Loucy (cell line): ENCODE results near the gene CALHM2.

Experiments used
- H2AFZ ChIP-seq: fragments of 200-600 bp; sonication (generic); 2 replicates; pipeline ENCODE4 v1.6.0; 2016; ENCODE audit warnings: antibody characterized with exemption, mild to moderate bottlenecking, low read length, moderate library complexity
- H3F3A ChIP-seq: fragments of 200-600 bp; 2 replicates; pipeline ENCODE4 v1.6.0; 2016; ENCODE audit warnings: antibody characterized with exemption, low read depth, mild to moderate bottlenecking
- H3K27me3 ChIP-seq: fragments of 200-600 bp; sonication (generic); 2 replicates; pipeline ENCODE4 v1.6.1; 2014; ENCODE audit warnings: low read length, mild to moderate bottlenecking; ENCODE audit not compliant: insufficient read depth, poor library complexity, severe bottlenecking
- H3K36me3 ChIP-seq: fragments of 200-600 bp; sonication (generic); 2 replicates; pipeline ENCODE4 v1.6.1; 2016; ENCODE audit warnings: low read length; ENCODE audit not compliant: insufficient read depth
- H3K4me1 ChIP-seq: fragments of 200-600 bp; sonication (generic); 2 replicates; pipeline ENCODE4 v1.5.1; 2014; ENCODE audit warnings: low read length, mild to moderate bottlenecking; ENCODE audit not compliant: insufficient read depth, poor library complexity, severe bottlenecking
- H3K4me2 ChIP-seq: fragments of 200-600 bp; sonication (generic); 2 replicates; pipeline ENCODE4 v1.6.0; 2014; ENCODE audit warnings: antibody characterized with exemption, low read length, low read depth, mild to moderate bottlenecking; ENCODE audit not compliant: poor library complexity, severe bottlenecking
- H3K4me3 ChIP-seq: fragments of 200-600 bp; sonication (generic); 2 replicates; pipeline ENCODE4 v1.5.1; 2014; ENCODE audit warnings: low read length, mild to moderate bottlenecking, mixed read lengths; ENCODE audit not compliant: poor library complexity, severe bottlenecking
- H3K79me2 ChIP-seq: fragments of 200-600 bp; sonication (generic); 2 replicates; pipeline ENCODE4 v1.6.1; 2014; ENCODE audit warnings: low read length; ENCODE audit not compliant: insufficient read depth
- H3K9ac ChIP-seq: fragments of 200-600 bp; sonication (generic); 2 replicates; pipeline ENCODE4 v1.6.0; 2014; ENCODE audit warnings: mild to moderate bottlenecking, low read depth, low read length, moderate library complexity; ENCODE audit not compliant: poor library complexity, severe bottlenecking
- H3K9me2 ChIP-seq: fragments of 200-600 bp; sonication (generic); replicated peaks from 2 replicates; pipeline ENCODE4 v1.6.1; 2016; ENCODE audit warnings: low read depth, low read length, mixed read lengths
- H3K9me3 ChIP-seq: fragments of 200-600 bp; sonication (generic); 2 replicates; pipeline ENCODE4 v1.6.1; 2014; ENCODE audit warnings: mild to moderate bottlenecking, antibody characterized with exemption, low read length, low read depth; ENCODE audit not compliant: insufficient read depth
- H4K20me1 ChIP-seq: fragments of 200-600 bp; sonication (generic); 2 replicates; pipeline ENCODE4 v1.6.0; 2014; ENCODE audit warnings: antibody characterized with exemption, low read length, mild to moderate bottlenecking; ENCODE audit not compliant: insufficient read depth, poor library complexity, severe bottlenecking
- EZH2phosphoT487 ChIP-seq: fragments of 200-600 bp; IDR thresholded peaks from 2 replicates; pipeline ENCODE4 v1.6.1; 2018; ENCODE audit warnings: antibody characterized with exemption, mild to moderate bottlenecking, moderate library complexity, borderline replicate concordance
- TF ChIP-seq, protein P1 (sequence below): fragments of 200-600 bp; sonication (generic); conservative IDR thresholded peaks from 2 replicates; pipeline ENCODE4 v1.5.1; 2014; ENCODE audit warnings: mild to moderate bottlenecking, antibody characterized with exemption, low read length

The CALHM2 gene

DNA sequence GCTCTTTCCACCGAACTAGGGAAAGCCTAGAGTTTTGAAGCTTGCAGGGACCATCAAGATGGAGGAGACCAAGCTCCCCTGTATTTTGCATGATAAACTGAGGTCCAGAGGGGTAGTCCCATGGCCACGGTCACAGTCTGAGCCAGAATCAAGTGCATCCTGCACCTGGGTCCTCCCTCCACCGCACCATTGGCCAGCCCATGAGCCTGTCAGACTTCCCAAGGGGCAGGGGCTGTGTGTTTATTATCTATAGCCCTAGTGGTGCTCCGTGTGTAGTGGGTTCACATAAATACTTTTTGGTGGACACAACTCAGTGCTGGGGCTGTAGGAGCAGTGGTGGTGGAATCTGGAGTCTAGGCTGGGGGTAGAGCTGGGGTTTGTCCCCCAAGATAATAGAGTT lies 23.3 kb upstream of the CALHM2 start:
- Histone ChIP-seq H3K4me3 (no peak overlapping the region), H3K4me2 (peak overlapping the region; percentile 41), H3K4me1 (peaks cover 38% of the 10 kb centered on the region), H3F3A (peaks cover 6% of the 10 kb centered on the region; the same call in 1 of the 2 replicates), H2AFZ (no peak overlapping the region; the same call in 1 of the 2 replicates), H3K36me3 (no peaks in the 10 kb centered on the region), H3K27me3 (no peaks in the 10 kb centered on the region), H3K9me3 (no peaks in the 10 kb centered on the region), H3K9me2 (no peaks in the 10 kb centered on the region), H3K9ac (peak overlapping the region; percentile 5), H4K20me1 (no peaks in the 10 kb centered on the region), H3K79me2 (no peaks in the 10 kb centered on the region)
- no peak for TF ChIP-seq EZH2phosphoT487
- TF ChIP-seq, protein P1, sequence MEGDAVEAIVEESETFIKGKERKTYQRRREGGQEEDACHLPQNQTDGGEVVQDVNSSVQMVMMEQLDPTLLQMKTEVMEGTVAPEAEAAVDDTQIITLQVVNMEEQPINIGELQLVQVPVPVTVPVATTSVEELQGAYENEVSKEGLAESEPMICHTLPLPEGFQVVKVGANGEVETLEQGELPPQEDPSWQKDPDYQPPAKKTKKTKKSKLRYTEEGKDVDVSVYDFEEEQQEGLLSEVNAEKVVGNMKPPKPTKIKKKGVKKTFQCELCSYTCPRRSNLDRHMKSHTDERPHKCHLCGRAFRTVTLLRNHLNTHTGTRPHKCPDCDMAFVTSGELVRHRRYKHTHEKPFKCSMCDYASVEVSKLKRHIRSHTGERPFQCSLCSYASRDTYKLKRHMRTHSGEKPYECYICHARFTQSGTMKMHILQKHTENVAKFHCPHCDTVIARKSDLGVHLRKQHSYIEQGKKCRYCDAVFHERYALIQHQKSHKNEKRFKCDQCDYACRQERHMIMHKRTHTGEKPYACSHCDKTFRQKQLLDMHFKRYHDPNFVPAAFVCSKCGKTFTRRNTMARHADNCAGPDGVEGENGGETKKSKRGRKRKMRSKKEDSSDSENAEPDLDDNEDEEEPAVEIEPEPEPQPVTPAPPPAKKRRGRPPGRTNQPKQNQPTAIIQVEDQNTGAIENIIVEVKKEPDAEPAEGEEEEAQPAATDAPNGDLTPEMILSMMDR = no peak

DNA sequence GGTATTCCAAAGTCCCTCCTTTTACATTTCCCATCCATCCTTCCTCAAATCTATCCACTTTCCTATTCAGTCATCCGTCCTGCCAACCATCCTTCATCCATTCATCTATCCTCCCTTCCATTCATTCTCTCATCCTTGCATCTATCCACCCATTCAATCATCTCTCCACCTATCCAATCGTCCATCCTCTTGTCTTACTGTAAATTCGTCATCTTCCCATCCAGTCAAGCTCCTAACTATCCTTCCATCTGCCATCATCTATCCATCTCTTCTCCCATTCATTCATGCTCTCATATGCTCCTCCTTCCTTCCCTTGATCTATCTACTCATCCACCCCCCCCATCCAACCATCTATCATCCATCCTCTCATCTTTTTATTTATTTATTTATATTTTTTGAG lies 21.9 kb upstream of the CALHM2 start:
- H3K36me3 ChIP-seq = no peaks in the 10 kb centered on the region
- H3K4me1 ChIP-seq = peaks cover 52% of the 10 kb centered on the region

DNA sequence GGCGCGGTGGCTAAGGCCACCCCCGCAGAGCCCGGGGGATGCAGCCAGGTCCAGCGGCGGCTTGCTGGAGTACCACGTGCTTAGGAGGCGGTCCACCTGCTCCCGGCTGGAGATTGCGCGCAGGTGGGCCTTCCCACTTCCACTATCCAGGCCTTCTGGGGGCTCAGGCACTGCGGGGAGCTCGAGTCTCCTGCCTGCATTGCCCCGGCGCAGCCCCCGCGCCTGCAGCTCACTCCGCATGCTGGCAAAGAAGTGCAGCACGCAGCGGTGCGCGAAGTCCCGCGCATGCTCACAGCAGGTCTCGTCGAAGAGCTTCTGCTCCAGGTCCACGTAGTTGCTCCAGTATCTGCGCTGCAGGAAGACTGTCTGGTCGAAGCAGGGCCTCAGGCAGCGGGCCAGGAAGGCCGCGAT lies 21.1 kb upstream of the CALHM2 start:
- no peaks in the 10 kb centered on the region for H3K9me3 ChIP-seq
- peaks cover 54% of the 10 kb centered on the region for H3K4me1 ChIP-seq
- no peaks in the 10 kb centered on the region for H3K36me3 ChIP-seq
- H3K9ac ChIP-seq = peak overlapping the region; percentile 81
- no peak overlapping the region for H3K4me3 ChIP-seq
- H3K79me2 ChIP-seq = no peaks in the 10 kb centered on the region
- H2AFZ ChIP-seq = no peak overlapping the region
- peaks cover 6% of the 10 kb centered on the region; the same call in 1 of the 2 replicates for H3F3A ChIP-seq
- H3K9me2 ChIP-seq = no peaks in the 10 kb centered on the region
- no peaks in the 10 kb centered on the region for H4K20me1 ChIP-seq
- H3K27me3 ChIP-seq = no peaks in the 10 kb centered on the region
- no peak overlapping the region for H3K4me2 ChIP-seq
- TF ChIP-seq, protein P1 = no peak
- no peak for TF ChIP-seq EZH2phosphoT487

More for the DNA sequence above, 21.9 kb upstream of the CALHM2 start:
- no peaks in the 10 kb centered on the region for H3K9me2 ChIP-seq
- no peaks in the 10 kb centered on the region for H3K27me3 ChIP-seq
- no peak overlapping the region for H3K4me3 ChIP-seq
- H3K4me2 ChIP-seq = no peak overlapping the region
- H4K20me1 ChIP-seq = no peaks in the 10 kb centered on the region
- TF ChIP-seq, protein P1 = no peak
- TF ChIP-seq EZH2phosphoT487 = no peak
- no peak overlapping the region for H3K9ac ChIP-seq
- no peak overlapping the region for H2AFZ ChIP-seq
- H3F3A ChIP-seq = peaks cover 6% of the 10 kb centered on the region; the same call in 1 of the 2 replicates
- no peaks in the 10 kb centered on the region for H3K79me2 ChIP-seq
- H3K9me3 ChIP-seq = no peaks in the 10 kb centered on the region
